Measurements from ENCODE around the gene CALML3.

Gene CALML3

DNA sequence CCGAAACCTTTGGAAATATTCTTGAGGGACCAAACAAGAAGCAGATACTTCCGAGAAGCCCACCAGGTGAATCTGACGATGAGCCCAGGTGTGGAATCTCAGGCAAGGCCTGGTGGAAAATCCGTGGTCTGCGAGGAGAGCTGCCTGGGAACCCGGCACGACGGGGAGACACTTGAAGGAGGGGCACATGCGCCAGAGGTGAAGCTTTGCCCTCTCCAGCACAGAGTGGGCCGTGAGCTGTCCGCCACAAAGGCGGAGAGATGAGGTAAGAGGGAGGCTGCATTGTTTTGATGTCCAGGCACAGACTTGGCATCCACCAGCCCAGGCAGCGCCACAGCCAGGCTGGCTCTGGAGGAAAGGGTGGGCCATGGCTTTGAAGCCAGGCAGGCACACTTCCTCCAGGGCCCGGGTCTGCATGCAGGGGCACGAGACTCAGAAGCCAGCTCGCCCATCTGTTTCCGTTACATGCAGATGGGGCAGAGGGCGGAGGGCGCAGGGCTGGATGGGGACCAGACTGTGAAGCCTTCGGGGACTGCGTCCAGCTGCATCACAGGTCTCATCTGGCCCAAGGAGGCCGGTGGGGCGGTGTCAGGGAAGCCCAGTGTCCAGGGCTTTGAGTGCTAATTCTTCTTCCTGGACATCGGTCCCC is 45.4 kb downstream of the CALML3 start:
- CTCF ChIA-PET: interaction anchor here (0.7 kb wide), 1 partner anchor 13 kb away, joined by 3 read pairs; no protein-coding TSS in a partner anchor
- TF ChIP-seq, protein P1, sequence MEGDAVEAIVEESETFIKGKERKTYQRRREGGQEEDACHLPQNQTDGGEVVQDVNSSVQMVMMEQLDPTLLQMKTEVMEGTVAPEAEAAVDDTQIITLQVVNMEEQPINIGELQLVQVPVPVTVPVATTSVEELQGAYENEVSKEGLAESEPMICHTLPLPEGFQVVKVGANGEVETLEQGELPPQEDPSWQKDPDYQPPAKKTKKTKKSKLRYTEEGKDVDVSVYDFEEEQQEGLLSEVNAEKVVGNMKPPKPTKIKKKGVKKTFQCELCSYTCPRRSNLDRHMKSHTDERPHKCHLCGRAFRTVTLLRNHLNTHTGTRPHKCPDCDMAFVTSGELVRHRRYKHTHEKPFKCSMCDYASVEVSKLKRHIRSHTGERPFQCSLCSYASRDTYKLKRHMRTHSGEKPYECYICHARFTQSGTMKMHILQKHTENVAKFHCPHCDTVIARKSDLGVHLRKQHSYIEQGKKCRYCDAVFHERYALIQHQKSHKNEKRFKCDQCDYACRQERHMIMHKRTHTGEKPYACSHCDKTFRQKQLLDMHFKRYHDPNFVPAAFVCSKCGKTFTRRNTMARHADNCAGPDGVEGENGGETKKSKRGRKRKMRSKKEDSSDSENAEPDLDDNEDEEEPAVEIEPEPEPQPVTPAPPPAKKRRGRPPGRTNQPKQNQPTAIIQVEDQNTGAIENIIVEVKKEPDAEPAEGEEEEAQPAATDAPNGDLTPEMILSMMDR (conservative IDR thresholded peaks at IDR 0.05; ENCODE audit: low read depth): no peak
- no peak overlapping the region for H3K27ac ChIP-seq
- DNase-seq (ENCODE audit: low spot score): no peak
- POLR2A ChIA-PET (ENCODE audit: low non-redundant PET): no interaction called here

DNA sequence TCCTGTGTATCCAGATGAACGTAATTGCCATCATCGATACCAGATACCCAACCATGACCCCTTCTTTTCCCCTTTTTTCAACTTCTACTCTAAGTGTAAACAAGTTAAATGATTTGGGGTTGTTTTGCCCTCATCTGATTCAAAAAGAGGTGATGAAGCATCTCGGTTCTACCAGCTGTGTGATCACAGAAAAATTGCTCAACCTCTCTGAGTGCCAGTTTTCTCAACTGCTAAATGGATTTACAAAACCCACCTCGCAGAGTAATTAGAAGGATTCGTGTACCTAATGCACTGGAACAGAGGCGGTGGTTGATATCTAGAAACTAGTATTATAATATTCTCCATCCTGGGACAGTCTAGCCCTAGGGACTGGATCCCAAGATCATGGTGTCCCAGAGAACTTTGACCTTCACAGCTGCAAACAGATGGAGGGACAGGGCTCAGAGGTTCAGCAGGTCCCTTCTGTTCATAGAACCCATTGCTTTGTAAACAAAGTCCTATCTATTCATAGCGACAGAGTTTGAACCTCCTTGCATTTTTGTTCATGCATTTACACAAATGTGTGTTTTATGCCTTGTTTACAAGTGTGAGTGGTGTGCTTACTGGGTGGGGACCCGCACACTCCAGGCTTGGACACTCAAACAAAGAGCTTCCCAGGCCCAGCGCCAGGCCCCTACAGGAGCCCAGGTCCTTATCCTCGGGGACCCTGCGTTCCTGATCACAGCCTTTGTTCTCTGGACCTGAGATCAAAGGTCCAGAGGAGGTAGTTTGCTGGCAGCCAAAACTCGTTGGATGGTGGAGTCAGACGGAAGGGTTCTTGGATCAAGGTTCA is 46.4 kb downstream of the CALML3 start:
- TF ChIP-seq, protein P1 (conservative IDR thresholded peaks at IDR 0.05; ENCODE audit: low read depth): no peak
- ChIA-PET CTCF (interaction anchor here (0.6 kb wide), 1 partner anchor 148 kb away, joined by 3 read pairs; no protein-coding TSS in a partner anchor), POLR2A (ENCODE audit: low non-redundant PET) (no interaction called here)
- peak overlapping the region; percentile 75 for H3K27ac ChIP-seq
- no peak for DNase-seq (ENCODE audit: low spot score)

DNA sequence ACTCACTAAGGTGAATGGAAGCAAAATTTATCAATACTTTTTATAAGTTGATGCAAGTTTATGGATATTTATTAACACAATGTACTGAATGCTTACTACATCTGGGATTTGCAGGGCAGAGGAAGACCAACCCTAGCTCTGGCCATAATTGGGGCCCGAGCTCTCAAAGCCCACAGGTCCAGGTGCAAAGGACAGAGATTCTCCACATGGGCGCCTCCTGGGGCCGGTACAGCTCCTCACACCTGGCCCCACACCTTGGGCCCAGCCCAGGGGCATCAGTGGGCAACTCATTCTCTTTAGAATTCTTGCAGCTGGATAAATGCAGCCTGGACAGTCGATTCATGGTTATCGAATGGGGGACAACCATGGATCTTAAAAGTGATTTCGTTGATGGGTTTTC is 47.1 kb downstream of the CALML3 start:
- TF ChIP-seq, protein P1 (conservative IDR thresholded peaks at IDR 0.05; ENCODE audit: low read depth): no peak
- ChIA-PET CTCF (interaction anchor here (0.6 kb wide), 1 partner anchor 148 kb away, joined by 3 read pairs; no protein-coding TSS in a partner anchor), POLR2A (ENCODE audit: low non-redundant PET) (no interaction called here)
- peak overlapping the region; percentile 75 for H3K27ac ChIP-seq
- no peak for DNase-seq (ENCODE audit: low spot score)

DNA sequence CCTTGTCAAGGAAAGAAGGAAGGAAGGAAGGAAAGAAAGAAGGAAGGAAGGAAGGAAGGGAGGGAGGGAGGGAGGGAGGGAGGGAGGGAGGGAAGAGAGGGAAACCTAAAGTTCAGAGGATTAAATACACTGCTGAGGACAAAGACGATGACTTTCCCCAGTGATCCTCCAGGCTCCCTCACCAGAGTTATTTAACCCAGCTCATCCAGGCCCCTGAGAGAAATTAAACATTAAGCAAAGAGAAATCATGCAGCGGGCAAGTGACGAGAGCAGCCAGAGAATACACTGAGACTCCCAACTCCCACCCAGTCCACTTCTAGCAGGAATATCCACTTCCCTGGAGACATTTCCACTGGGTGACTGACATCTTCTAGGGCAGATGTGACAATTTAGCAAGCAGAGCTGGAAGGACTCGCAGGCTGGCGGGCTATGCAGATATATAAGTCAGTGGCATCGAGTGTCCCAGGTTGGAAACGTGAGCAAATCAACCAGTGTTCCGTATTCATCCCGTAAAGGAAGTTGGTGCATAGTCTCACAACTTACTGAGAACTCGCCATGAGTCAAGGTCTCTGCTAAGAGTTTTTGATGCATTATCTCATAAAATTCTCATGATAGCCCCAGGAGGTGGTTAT is 48.7 kb downstream of the CALML3 start:
- DNase-seq (ENCODE audit: low spot score): no peak
- TF ChIP-seq, protein P1 (conservative IDR thresholded peaks at IDR 0.05; ENCODE audit: low read depth): no peak
- peak overlapping the region; percentile 75 for H3K27ac ChIP-seq
- CTCF ChIA-PET: no interaction called here
- POLR2A ChIA-PET (ENCODE audit: low non-redundant PET): interaction anchor here (1.2 kb wide), 1 partner anchor 11 kb away, joined by 3 read pairs; no protein-coding TSS in a partner anchor

DNA sequence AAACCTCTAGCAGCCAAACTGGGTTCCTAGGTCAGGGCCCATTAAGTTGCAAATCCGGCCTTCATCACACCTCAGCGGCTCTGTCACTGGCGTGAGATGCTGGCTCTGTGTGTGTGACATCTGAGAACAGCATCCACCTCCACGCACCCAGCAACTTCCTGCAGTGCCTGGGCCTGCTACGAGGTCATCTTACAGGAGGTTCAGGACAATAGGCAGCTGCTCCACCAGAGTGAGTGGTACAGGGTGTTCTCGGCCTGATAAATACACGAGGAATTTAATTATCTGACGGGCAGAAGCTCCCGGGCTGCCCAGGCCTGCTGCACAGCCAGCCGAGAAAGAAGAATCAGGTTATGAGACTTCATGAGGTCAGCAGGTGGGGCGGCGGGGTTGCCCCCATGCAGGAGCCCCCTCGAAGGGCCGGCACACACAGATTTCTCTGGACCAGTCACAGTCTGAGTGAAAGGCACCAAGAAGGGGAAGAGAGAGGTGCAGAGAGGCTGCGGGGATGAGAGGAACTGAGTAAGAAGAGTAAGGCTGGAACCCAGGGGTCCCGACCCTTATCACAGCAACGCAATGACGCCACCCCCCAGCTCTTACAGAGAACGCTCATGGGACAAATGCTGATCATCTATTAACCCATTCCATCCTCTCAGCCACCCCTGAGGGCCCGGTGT is 49.3 kb downstream of the CALML3 start:
- ChIA-PET CTCF (interaction anchor here (0.6 kb wide), 1 partner anchor 12 kb away, joined by 3 read pairs; no protein-coding TSS in a partner anchor), POLR2A (ENCODE audit: low non-redundant PET) (interaction anchor here (1.2 kb wide), 1 partner anchor 10 kb away, joined by 3 read pairs; no protein-coding TSS in a partner anchor)
- TF ChIP-seq, protein P1 (conservative IDR thresholded peaks at IDR 0.05; ENCODE audit: low read depth): no peak
- H3K27ac ChIP-seq: peak overlapping the region; percentile 75
- no peak for DNase-seq (ENCODE audit: low spot score)

Measured in RWPE1 (cell line).